Breast epithelium (tissue), 4 donors: ENCODE measurements around the gene ASF1B. TPM values are rescaled to one million over a fixed set of nuclear protein-coding genes. Genes with fewer than 3 reads are reported as not detected.
A peak's percentile ranks its signal among the peaks of the same experiment; 100 is the strongest.

Source experiments
- DNase-seq, 2 donors: peaks; one replicate each; pipeline ENCODE4 v3.0.0-alpha.2; 2019; ENCODE audit warnings: low spot score in 2 of 2
- H3K27ac ChIP-seq, 2 donors: fragments of 200-600 bp; sonication (generic) in 1 of 2; one replicate each; pipeline ENCODE4 v1.5.1; 2016 to 2019; ENCODE audit warnings: mild to moderate bottlenecking in 1 of 2
- H3K27me3 ChIP-seq, 2 donors: fragments of 200-600 bp; sonication (generic) in 1 of 2; one replicate each; pipeline versions ENCODE4 v1.5.1 to v1.6.0; 2017 to 2019; ENCODE audit warnings: control low read depth in 1 of 2, mild to moderate bottlenecking in 1 of 2
- H3K36me3 ChIP-seq: fragments of 200-600 bp; one replicate; pipeline ENCODE4 v1.5.1; 2019
- H3K4me1 ChIP-seq, 2 donors: fragments of 200-600 bp; sonication (generic); one replicate each; pipeline ENCODE4 v1.5.1; 2016 to 2019; ENCODE audit warnings: control low read depth in 1 of 2
- H3K4me3 ChIP-seq, 3 donors: fragments of 200-600 bp; sonication (generic); 1 replicate in 2 of 3; 2 replicates in 1 of 3; pipeline ENCODE4 v1.5.1; 2016 to 2019; ENCODE audit warnings: mild to moderate bottlenecking in 3 of 3, moderate library complexity in 2 of 3
- H3K9me3 ChIP-seq, 2 donors: fragments of 200-600 bp; sonication (generic) in 1 of 2; one replicate each; pipeline ENCODE4 v1.5.1; 2016 to 2019; ENCODE audit warnings: control low read depth in 1 of 2
- POLR2A ChIP-seq: fragments of 450-650 bp; IDR thresholded peaks from one replicate; pipeline ENCODE4 v1.6.1; 2016; ENCODE audit warnings: antibody characterized with exemption, mild to moderate bottlenecking, moderate library complexity
- POLR2AphosphoS5 ChIP-seq, 3 donors: sonication (generic); formaldehyde crosslinking; IDR thresholded peaks; one replicate each; pipeline ENCODE4 v1.6.1; 2017; ENCODE audit warnings: antibody characterized with exemption in 3 of 3
- intact Hi-C: fragments of 100-400 bp; cut with DNase I; formaldehyde crosslinking; loops from one replicate; pipeline ENCODE4 v1.15.1; 2023; ENCODE audit warnings: low total_unique reads
- total RNA-seq, 3 donors: library from RNA; depleted of rRNA; stranded (reverse); fragments of >200 nt; gene quantifications; one replicate each; pipeline ENCODE4 v1.1.0, GENCODE V29; 2016
- TF ChIP-seq, protein P1 (sequence below), 3 donors: fragments of 450-650 bp; IDR thresholded peaks; one replicate each; pipeline ENCODE4 v1.5.1; 2016 to 2017; ENCODE audit warnings: antibody characterized with exemption in 3 of 3, mild to moderate bottlenecking in 3 of 3, moderate library complexity in 3 of 3

The ASF1B gene
- total RNA-seq, 3 donors from 2014 or later: 0.66 to 1.6 (median 1.2) TPM

DNA sequence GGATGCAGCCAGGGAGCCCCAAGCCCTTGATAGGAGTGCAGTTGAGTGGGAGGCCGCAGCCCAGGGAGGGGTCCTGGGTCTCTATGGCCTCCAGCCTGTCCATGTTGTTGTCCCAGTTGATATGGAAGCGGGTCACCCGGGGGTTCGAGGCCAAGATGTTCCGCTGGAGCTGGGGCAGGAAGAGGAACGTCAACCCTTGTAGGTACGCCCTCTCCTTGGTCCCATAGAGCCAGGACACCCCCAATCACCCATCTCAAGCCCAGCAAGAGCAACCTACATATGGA lies 15.9 kb downstream of the ASF1B start:
- intact Hi-C loops: loop anchor here (1.0 kb wide), 1 partner anchor 49 kb away; no protein-coding TSS in a partner anchor

DNA sequence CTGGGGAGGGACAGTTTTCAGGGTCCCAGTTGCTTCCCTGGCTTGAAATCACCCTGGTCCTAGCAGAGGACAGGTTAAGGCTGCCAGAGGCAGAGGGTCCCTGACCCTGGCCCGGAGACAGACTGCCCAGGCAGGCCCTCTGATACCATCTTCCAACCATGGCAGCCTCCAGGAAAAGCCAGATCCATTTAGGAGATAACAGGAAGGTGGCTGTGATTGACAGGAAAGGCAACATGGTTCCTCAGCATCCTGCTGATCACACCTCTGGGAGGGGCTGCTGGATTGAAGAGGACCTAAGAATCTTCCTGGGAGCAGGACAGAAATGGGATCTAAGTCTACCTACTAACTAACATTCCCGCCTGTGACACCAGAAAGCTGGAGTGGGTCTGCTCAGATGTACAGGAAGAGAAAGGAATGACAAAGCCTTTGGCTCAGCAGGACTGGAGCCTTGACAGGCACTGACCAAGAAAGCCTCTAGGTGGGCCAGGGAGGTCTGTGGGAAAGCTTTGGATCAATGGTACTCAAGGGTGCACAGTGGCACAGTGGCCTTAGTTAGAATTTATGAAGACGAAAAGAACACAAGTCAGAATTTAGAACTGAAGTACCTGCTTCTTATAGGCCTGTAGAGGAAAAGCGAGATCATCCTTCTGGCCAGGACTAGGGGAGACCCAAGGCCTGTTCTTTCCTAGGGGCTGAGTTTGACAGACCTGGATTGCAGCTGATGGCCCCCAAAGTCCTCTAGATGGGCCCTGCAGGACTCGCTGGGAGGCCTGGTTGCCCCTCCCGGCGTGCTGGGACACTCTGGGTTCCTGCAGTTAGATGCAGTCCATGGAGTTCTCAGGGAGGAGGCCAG lies 16.5 kb downstream of the ASF1B start:
- Histone ChIP-seq H3K36me3 (no peaks in the 10 kb centered on the region), H3K27ac (peak overlapping the region; percentile 98 to 100), H3K4me1 (peaks cover 13 to 21% of the 10 kb centered on the region in 2 donors), H3K9me3 (no peaks in the 10 kb centered on the region), H3K27me3 (no peaks in the 10 kb centered on the region), H3K4me3 (no peak overlapping the region)
- TF ChIP-seq POLR2A: no peak
- TF ChIP-seq POLR2AphosphoS5 (IDR thresholded peaks at IDR 0.05): no peak
- TF ChIP-seq, protein P1, sequence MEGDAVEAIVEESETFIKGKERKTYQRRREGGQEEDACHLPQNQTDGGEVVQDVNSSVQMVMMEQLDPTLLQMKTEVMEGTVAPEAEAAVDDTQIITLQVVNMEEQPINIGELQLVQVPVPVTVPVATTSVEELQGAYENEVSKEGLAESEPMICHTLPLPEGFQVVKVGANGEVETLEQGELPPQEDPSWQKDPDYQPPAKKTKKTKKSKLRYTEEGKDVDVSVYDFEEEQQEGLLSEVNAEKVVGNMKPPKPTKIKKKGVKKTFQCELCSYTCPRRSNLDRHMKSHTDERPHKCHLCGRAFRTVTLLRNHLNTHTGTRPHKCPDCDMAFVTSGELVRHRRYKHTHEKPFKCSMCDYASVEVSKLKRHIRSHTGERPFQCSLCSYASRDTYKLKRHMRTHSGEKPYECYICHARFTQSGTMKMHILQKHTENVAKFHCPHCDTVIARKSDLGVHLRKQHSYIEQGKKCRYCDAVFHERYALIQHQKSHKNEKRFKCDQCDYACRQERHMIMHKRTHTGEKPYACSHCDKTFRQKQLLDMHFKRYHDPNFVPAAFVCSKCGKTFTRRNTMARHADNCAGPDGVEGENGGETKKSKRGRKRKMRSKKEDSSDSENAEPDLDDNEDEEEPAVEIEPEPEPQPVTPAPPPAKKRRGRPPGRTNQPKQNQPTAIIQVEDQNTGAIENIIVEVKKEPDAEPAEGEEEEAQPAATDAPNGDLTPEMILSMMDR (IDR thresholded peaks at IDR 0.05): no peak
- intact Hi-C loops: loop anchor here (1.0 kb wide), 1 partner anchor 49 kb away; no protein-coding TSS in a partner anchor
- no peak for DNase-seq

More for the DNA sequence above, 15.9 kb downstream of the ASF1B start:
- peak overlapping the region; percentile 98 to 100 for H3K27ac ChIP-seq
- DNase-seq: no peak
- H3K4me1 ChIP-seq: peaks cover 13 to 21% of the 10 kb centered on the region in 2 donors
- TF ChIP-seq POLR2A (no peak), POLR2AphosphoS5 (IDR thresholded peaks at IDR 0.05) (no peak)
- TF ChIP-seq, protein P1 (IDR thresholded peaks at IDR 0.05): no peak
- H3K4me3 ChIP-seq: no peak overlapping the region
- H3K27me3 ChIP-seq: no peaks in the 10 kb centered on the region
- H3K9me3 ChIP-seq: no peaks in the 10 kb centered on the region
- H3K36me3 ChIP-seq: no peaks in the 10 kb centered on the region

DNA sequence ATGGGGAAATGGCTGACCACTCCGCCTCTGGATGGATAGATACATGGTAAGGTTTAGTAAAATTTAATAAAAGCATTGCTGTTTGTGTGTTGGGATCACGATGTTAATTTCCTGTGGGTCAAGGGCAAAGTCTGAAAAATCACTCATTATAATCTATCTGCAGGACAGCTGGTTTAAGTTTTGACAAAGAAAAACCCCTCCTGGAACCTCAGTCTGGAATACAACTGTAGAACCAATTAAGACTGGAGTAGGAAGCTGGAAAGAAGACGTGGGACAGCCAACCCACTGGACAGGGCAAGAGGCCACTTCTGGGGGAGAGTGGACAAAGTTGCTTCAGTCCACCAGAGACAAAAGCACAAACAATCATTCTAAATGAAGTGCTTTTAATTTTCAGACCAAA lies 17.2 kb downstream of the ASF1B start:
- no peaks in the 10 kb centered on the region for H3K27me3 ChIP-seq
- peak overlapping the region; percentile 94 to 99 (median 95) for H3K4me3 ChIP-seq
- intact Hi-C loops: no loop called here
- DNase-seq: no peak
- no peaks in the 10 kb centered on the region for H3K36me3 ChIP-seq
- H3K27ac ChIP-seq: peak overlapping the region; percentile 98 to 100
- H3K4me1 ChIP-seq: peaks cover 13 to 21% of the 10 kb centered on the region in 2 donors
- H3K9me3 ChIP-seq: no peaks in the 10 kb centered on the region
- TF ChIP-seq POLR2AphosphoS5 (IDR thresholded peaks at IDR 0.05) (no peak), POLR2A (no peak)
- TF ChIP-seq, protein P1 (IDR thresholded peaks at IDR 0.05): no peak

GRCh38 chr19:14118165-14119051 lies 18.0 kb downstream of the ASF1B start:
- no peaks in the 10 kb centered on the region for H3K9me3 ChIP-seq
- no peaks in the 10 kb centered on the region for H3K27me3 ChIP-seq
- peak overlapping the region; percentile 94 to 99 (median 95) for H3K4me3 ChIP-seq
- intact Hi-C loops: no loop called here
- H3K36me3 ChIP-seq: no peaks in the 10 kb centered on the region
- peaks cover 14 to 26% of the 10 kb centered on the region in 2 donors for H3K4me1 ChIP-seq
- H3K27ac ChIP-seq: peak overlapping the region; percentile 98 to 100
- DNase-seq: peak; percentile 72 to 90
- TF ChIP-seq POLR2A (peak; percentile 68), POLR2AphosphoS5 (IDR thresholded peaks at IDR 0.05) (peak; percentile 79 to 96 (median 84))
- TF ChIP-seq, protein P1 (IDR thresholded peaks at IDR 0.05): peak in 1 of 3 donors; percentile 22
